Left cardiac atrium (tissue), 4 donors: ENCODE results near the gene C1QTNF8. TPM values are rescaled to one million over a fixed set of nuclear protein-coding genes. Genes with fewer than 3 reads are reported as not detected.

ENCODE experiments used
- ATAC-seq, 2 donors: fragments of 200-7000 bp; cut with Tn5 transposase; one replicate each; pipeline ENCODE4 v1.9.1; 2020; ENCODE audit warnings: mild to moderate bottlenecking in 2 of 2, moderate library complexity in 2 of 2
- DNase-seq: peaks from one replicate; pipeline ENCODE4 v3.0.0-alpha.2; 2020
- intact Hi-C, 2 donors: fragments of 100-400 bp; cut with DNase I; formaldehyde crosslinking; loops; one replicate each; pipeline versions ENCODE4 v1.14.1 to v1.15.1; 2022 to 2023
- total RNA-seq, 2 donors: library from RNA; stranded (reverse); fragmentation: NEBNext Ultra II Directional; extraction: Animal tissue kit (Norgen Biotek cat#: 25700); gene quantifications; one replicate each; pipeline ENCODE4 v1.2.1, GENCODE V29; 2021
- donor health status: DM: no; HTN: yes; CAD: no.
- donor health status: DM: no; HTN: yes; CAD: no; lungs with severe emphysema.
- donor health status: DM: yes; HTN: yes; CAD: no.
- donor health status: Dilated cardiomyopathy.

C1QTNF8 gene
- total RNA-seq, 2 donors from 2014 or later, result not detected

DNA sequence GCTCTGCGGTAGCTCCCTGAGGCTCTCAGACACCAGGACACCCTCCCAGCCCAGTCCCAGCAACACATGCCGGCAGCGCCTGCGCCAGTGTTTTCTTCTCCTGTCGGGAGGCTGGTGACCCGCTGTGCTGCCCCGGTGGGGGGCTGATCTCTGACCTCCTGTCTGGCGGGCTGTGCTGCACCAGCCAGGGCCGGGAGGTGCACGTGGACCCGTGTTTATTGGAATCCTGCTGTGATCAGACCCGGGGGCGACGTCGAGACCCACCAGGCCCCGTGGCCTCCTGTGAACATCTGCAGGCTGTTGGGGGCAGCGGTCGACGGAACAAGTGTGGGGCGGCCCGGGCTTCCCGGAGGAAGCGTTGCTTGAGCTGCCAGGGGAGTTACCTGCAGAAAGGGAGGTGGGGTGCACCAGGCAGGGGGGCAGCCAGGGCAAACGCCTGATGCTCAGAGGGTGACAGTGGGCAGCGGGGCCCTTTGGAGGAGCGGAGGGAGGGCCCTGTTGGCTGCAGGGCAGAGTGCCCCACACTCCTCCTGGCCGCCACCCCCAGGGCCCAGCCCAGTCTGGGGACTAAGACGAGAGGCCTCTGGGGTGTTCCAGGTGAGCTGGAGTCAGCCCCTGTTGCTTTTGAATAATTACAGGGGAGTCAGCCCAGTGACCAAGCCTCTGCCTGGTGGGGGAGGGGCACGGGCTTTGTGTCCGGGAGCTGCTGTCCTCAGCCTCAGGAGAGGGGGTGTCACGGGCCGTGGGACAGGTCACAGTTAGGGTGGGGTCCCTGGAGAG is 25.8 kb downstream of the C1QTNF8 start:
- ATAC-seq, result no peak
- intact Hi-C loops, result no loop called here
- no peak for DNase-seq

DNA sequence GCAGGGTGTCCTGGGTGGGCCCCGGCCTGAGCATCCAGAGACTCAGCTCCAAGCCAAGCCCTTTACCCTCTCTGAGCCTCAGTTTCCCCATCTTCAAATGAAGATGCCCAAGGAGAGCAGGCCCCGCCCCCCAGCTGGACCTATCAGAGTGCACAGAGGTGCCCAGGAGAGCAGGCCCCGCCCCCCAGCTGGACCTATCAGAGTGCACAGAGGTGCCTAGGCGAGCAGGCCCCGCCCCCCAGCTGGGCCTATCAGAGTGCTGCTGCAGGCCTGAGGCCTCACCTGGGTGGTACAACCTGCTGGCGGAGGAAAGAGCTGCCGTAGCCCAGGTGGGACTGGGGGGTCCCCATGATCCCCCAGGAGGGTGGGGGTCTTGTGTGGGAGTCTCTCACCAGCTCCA is 26.9 kb downstream of the C1QTNF8 start:
- no peak for ATAC-seq
- intact Hi-C loops, result no loop called here
- no peak for DNase-seq

DNA sequence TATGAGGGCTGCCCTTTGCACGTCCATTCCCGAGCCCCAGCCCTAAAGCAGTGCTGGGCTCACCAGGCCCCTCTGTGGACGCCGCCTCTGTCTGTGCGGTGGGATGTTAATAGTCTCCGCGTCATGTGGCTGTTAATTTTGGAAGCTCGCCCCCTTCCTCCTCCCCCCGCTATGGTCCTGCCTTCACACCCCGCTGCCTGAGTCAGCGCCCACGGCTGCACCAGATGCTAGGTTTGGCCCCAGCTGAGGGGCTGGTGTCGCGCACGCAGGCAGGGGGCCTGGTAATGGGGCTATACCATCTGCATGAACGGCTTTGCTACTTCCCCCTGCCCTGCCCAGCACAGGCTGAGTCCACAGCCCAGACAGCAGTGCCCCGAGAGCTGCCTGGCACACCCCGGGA is 27.6 kb downstream of the C1QTNF8 start:
- intact Hi-C loops, result no loop called here
- no peak for ATAC-seq

DNA sequence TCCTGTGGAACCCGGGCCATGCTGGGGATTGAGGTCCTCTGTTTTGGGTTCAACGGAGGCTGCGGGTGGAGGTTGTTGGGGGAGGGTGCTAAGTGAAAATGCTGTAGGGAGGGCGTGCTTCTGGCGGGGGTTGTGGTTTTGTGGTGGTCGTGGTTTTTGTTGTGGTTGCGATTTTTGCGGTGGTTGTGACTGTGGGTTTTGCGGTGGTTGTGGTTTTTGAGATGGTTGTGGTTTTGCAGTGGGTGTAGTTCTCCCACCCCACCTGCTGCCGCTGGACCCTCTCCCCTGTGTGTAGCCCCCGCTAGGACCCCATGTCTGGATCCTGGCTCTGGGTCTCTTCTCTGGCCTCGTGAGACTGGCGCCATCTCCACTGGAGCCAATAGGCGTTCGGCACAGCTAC is 28.4 kb downstream of the C1QTNF8 start:
- ATAC-seq, result no peak
- intact Hi-C loops, result no loop called here
- no peak for DNase-seq

More for the DNA sequence above, 27.6 kb downstream of the C1QTNF8 start:
- DNase-seq, result no peak

DNA sequence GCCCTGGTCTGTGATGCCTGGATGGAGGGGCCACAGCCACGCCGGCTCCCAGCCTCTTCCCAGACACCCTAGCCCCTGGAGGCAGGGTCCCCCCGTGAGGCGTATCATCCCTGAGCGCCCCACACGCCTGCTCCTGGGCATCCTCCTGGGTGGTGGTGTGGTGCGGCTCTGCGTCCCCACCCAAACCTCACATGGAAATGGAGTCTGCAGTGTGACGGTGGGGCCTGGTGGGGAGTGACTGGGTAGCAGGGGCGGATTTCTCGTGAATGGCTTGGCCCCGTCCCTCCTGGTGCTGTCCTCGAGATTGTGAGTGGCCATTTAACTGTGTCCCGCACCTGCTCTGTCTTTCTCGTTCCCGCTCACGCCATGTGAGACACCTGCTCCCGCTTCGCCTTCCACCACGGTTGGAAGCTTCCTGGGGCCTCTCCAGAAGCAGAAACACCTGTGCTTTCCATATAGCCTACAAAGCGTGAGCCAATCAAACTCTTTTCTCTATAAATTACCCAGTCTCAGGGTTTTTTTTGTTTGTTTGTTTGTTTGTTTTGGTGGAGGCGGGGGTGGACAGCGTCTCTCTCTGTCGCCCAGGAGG is 29.4 kb downstream of the C1QTNF8 start:
- ATAC-seq (no peak), DNase-seq (no peak)
- intact Hi-C loops, result no loop called here

DNA sequence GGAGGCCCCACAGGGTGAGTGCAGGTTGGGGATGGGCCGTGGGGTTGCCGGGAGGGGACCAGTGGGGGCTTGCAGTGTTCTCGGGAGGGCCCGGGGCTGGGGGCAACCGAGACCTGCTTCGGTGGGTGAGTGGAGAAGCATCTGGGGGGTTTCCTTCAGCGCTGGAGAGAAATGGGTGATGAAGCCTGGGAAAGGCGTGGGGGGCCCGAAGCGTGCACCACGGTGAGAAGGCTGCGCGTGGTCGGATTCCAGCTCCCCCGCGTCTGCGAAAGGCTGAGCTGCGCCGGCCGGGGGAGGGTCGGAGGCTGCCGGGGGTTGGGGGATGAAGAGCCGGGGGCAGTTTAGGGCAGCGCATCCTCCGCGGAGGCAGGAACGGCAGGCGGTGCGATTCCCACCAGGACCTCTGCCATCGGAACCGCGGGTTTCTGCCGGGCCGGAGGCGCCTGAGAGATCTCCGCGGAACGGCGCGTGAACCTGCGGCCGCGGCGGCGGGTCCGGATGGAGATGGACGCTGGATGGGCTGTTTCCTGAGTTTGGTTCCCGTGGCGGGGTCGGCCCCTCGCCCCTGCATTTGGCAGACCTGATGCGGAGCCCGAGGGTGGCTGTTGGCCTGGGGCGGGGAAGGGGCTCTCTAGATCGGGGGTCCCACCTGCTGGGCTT is 30.4 kb downstream of the C1QTNF8 start:
- DNase-seq, result no peak
- intact Hi-C loops, result no loop called here
- no peak for ATAC-seq

DNA sequence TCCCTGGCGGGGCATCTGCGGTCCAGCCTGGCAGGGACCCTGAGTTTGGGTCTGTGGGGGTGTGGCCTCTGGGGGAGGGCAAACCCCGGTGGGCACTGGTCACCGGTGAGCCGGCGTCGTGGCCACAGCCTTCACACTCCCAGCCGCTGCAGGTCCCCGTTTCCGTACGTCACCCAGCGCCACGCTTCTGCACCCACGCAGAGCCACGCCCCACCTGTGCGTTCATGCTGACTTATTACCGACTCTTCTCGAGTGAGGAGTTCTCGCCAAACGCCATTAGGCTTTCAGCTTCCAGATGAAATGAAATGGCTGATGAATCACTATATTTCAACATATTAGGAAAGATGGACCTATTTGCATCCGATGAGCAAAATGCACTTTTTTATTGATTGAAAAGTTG is 32.3 kb downstream of the C1QTNF8 start:
- intact Hi-C loops, result no loop called here

DNA sequence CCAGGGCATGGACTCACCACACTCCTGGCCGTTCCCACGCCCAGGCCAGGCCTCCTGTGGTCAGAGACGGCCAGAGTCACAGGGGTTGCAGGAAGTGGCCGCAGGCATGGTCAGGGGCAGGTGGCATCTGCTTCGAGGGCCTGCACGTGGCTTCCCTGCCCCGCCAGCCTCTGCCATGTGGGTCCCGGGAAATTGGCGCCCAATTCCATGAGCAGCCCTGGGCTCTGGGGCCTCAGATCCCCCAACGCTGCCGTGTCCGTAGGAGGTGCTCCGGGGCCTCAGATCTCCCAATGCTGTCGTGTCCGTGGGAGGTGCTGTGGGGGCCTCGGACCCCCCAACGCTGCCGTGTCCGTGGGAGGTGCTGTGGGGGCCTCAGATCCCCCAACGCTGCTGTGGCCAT is 33.1 kb downstream of the C1QTNF8 start:
- DNase-seq (no peak), ATAC-seq (no peak)
- intact Hi-C loops, result no loop called here

More for the DNA sequence above, 32.3 kb downstream of the C1QTNF8 start:
- ATAC-seq (no peak), DNase-seq (no peak)

DNA sequence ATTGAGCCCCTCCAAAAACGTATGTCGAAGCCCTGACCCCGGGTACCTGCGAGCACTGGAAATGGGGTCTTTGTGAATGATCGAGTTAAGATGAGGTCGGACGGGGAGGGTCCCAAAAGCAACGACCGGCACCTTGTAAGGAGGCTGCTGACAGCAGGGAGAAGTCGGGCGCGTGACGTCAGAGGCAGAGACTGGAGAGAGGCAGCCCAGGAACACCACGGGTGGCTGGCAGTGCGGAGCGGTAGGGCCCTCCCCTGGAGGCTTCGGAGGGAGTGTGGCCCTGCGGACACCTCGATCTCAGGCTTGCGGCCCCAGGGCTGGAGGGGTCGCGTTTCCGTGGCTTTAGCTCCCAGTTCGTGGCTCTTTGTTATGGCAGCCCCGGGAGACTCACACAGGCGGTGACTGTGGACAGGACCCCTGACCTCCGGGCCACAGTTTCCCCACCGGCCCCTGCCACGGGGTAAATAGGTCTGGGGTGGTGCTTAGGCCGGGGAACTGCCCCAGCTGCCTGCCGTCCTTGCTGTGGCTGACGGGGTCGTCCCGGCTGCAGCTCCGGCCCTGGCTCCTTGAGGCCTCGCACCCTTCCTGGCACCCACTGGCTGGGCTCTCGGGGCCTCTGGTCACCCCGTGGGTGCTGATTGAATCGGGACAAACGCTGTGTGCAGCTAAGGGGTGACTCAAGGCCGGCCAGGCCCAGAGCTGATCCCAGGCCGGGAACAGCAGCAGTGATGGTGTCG is 34.1 kb downstream of the C1QTNF8 start:
- no peak for ATAC-seq

DNA sequence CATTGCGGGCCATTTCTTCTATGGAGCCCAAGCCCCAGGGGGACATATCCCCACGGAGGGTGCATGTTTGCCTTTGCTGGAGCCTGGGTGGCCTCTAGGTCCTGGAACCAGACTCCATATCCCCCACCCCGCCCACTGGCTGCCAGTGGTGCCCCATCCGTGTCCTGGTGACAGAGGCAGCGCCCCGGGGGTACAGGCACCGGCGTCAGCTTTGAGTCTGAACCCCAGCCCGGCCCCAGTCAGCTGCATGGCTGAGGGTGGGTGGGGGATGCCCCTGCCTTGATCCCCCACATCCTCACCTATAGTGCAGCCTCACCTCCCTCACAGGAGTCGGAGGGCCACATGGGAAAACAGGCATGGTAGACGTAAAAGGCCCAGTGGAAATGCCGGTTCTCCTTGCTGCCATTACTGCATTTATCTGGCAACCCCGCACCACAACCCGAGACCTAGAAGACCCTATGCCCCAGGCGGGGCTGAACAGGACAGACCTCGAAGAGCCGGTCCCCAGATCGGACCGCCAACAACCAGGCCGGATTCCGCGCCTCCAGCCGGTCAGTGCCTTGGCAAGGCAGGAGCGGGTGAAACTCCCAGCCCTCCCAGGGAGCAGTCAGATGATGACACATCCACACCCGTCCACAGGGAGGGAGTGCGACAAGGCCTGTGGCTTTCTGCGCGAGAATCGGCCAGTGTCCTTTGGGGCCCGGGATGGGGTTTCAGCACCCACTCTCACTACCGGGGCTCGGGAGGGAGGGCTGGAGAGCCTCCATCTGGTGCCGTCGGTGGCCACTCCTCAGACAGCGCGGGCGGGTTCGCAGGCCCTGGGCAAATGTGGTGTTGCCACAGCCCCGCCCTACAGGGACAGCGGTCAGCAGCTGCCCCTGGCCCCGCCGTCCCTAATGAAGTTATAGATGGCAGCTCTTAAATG is 35.4 kb downstream of the C1QTNF8 start:
- DNase-seq, result no peak
- intact Hi-C loops, result no loop called here
- no peak for ATAC-seq

More for the DNA sequence above, 34.1 kb downstream of the C1QTNF8 start:
- DNase-seq, result no peak
- intact Hi-C loops, result no loop called here

DNA sequence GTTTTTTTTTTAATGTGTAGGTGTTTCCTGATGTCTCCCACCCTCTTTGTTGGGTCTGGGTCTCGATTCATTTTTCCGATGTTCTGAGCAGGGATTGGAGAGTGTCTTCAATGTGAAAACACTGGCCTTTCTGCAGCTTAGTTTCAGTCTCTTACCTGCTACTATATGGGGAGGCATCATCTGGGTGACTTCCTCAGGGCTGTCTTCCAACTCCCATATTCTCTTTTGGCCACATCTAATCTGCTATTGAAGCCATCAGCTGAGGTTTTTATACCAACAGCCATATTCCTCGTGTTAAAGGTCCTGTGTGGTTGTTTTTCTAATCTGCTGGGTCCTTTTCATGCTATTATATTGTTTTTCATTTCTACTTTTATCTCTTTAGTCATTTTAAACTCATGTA is 36.7 kb downstream of the C1QTNF8 start:
- DNase-seq (no peak), ATAC-seq (no peak)
- intact Hi-C loops, result loop anchor here (5.0 to 10.0 kb wide), 3 partner anchors 133 to 345 kb away; partner anchors contain the start of gene METRN (in 1 of the 2)

DNA sequence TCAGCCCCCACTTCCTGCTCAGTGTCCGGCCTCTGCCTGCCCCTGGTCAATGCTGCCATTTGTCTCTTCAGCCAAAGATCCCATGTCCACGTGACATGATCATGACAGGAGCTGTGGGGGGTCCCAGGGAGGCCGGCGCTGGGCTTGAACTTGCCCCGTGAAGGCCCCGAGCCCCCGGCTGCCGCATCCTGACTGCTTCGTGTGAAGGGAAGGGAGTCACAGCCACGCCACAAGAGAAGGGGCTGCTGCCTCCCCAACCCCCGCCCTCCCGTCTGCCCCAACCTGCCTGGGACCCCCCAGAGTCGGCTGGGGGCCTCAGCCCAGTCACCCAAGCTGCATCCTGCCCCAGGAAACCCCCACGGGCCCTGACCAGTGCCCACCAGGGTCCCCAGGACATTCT is 37.8 kb downstream of the C1QTNF8 start:
- DNase-seq (no peak), ATAC-seq (no peak)
- intact Hi-C loops, result loop anchor here (5.0 to 10.0 kb wide), 3 partner anchors 134 to 343 kb away; partner anchors contain the start of gene METRN (in 1 of the 2)

DNA sequence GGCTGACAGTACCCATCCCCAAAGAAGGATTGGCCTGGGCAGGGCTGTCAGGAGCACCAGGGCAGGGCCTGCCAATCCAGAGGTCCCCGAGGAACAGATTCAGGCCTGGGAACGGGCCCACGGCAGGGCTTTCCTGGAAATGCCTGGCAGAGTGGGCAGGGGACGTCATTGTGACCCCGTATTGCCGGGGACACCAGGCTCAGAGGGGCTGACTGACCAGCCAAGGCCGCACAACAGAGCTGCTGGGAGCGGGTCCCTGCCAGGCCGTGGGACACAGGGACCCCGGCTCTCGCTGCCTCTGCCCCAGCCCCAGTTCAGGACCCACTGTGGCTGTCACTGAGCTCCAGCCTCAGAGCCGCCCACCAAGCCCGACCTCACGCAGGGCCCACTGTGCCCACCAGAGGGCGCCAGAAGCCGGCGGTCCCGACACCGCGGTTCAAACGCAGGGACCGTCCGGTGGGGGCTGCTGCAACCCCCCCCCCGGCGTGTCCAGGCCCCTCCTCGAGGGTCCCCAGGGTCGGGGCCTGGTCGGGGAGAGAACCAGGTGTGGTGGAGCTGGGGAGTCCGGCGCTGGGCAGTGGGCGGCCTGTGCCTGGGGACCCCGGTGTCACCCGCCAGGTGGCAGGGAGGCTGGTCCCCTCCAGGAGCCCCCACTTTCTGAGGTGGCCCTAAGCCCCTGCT is 38.7 kb downstream of the C1QTNF8 start:
- peak; percentile 28 to 45 for ATAC-seq
- intact Hi-C loops, result loop anchor here (2.0 to 10.0 kb wide), 4 partner anchors 45 to 343 kb away; partner anchors contain the start of gene METRN (in 1 of the 2)
- no peak for DNase-seq

DNA sequence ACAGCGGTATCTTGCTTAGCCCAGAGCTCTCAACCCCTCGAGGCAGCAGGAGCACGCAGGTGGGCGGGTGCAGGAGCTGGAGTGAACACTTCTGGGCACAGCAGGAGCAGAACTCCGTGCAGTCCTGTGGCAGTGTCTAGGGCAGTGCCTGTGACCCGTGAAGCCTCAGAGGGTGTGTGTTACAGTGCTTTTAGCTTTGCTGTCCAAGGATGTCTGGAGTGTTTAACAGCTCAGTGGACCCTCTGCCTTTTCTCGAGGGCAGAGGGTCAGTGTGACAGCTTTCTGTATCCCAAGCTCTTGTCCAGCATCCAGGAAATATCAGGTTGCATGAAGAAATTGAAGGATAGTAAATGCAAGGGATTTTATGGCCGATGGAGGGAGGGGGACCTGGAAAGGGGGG is 39.8 kb downstream of the C1QTNF8 start:
- ATAC-seq (no peak), DNase-seq (no peak)
- intact Hi-C loops, result loop anchor here (2.0 to 10.0 kb wide), 4 partner anchors 47 to 341 kb away; partner anchors contain the start of gene METRN (in 1 of the 2)

DNA sequence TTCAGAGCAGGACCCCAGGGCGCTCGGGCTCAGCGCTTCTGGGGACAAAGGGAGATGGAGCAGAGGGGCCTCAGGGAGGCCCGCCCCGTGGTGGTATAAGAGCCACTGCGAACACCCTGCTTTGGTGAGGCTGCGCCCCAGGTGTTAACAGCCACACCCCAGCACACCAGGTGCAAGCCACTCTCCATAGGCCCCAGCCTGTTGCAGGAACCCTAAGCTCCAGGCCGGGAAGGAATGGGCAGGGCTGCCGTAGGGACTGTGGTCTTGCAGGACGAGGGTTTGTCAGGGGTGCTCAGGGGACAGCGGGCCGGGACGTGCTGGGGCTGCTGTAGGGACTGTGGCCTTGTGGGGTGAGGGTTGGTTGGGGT is 40.5 kb downstream of the C1QTNF8 start:
- intact Hi-C loops, result loop anchor here (2.0 to 10.0 kb wide), 4 partner anchors 137 to 341 kb away; partner anchors contain the start of gene METRN (in 1 of the 2)
- no peak for ATAC-seq
- no peak for DNase-seq

DNA sequence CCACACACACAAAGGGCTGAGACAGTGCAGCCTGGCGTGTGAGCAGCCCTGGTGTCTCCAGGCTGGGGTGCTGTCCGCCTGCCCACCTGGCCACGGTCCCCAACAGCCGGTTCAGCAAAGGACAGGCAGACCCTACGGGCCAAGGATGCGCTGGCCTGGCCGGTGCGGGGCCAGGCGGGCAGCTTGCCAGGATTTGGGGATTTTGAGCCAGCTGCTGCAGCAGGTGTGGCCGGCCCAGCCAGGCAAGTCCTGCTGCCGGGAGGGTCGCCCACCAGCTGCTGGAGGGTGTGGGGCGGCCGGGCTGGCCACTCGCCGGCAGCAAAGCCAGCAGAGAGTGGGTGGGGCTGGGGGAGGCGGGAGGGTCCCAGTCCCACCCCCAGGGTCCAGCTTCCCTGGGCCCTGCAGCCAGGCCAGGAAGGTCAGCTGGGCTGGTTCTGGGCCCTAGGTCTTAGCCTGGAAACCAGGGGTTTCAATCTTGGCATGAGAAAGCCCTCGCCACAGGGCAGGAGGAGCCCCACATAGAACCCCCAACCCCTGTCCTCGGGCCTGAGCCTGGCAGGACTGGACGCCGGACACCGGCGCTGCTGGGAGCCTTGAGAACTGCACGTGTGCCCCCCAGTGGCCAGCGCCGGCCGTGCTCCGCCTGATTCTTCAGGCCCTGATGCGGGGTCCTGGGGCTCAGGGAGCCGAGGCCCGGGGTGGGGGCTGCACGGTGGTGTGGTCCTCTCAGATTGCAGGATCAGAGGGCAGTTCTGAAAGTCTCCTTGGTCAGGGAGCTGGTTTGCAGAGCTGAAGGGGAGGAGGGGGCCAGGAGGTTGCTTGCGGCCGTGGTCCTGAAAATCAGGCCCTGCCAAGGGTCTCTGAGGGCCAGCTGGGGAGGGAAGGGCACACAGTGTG is 41.1 kb downstream of the C1QTNF8 start:
- intact Hi-C loops, result loop anchor here (2.0 to 10.0 kb wide), 5 partner anchors 137 to 340 kb away; partner anchors contain the start of gene METRN (in 1 of the 2)
- DNase-seq (peak; percentile 73), ATAC-seq (peak; percentile 75 to 81)
